PC-3 (cell line): ENCODE results near the gene ERBB2. TPM values are rescaled to one million over a fixed set of nuclear protein-coding genes. Genes with fewer than 3 reads are reported as not detected.

ENCODE experiments used
- ATAC-seq: fragments of 200-7000 bp; cut with Tn5 transposase; 2 replicates; pipeline ENCODE4 v1.9.1; 2020; ENCODE audit warnings: mild to moderate bottlenecking, moderate library complexity
- BruUV-seq: library from RNA; stranded (reverse); fragments of 400-500 nt; replicated peaks from 2 replicates; lab custom pipeline; 2021; lab: Mats Ljungman, UMichigan
- CTCF ChIA-PET: fragments of 300-600 bp; sonication (Branson Sonifier 250); formaldehyde crosslinking; loops from one replicate; lab custom pipeline; 2022; ENCODE audit warnings: antibody characterized with exemption; lab: Charles Lee
- POLR2A ChIA-PET: fragments of 300-600 bp; sonication (Branson Sonifier 250); formaldehyde crosslinking; loops from one replicate; lab custom pipeline; 2022; ENCODE audit warnings: antibody characterized with exemption; ENCODE audit not compliant: unreplicated experiment; lab: Charles Lee
- DNase-seq: peaks from one replicate; pipeline ENCODE4 v3.0.0-alpha.2; 2015
- H2AFZ ChIP-seq: fragments of 300-600 bp; sonication (generic); 2 replicates; pipeline ENCODE4 v1.6.0; 2016; ENCODE audit warnings: antibody characterized with exemption, low read length
- H3F3A ChIP-seq: fragments of 300-600 bp; sonication (generic); one replicate; pipeline ENCODE4 v1.6.0; 2017; ENCODE audit warnings: antibody characterized with exemption, low read length, control low read depth, mild to moderate bottlenecking; ENCODE audit not compliant: unreplicated experiment
- H3K27ac ChIP-seq: fragments of 300-600 bp; sonication (generic); 2 replicates; pipeline ENCODE4 v1.5.1; 2016; ENCODE audit warnings: mild to moderate bottlenecking, low read length
- H3K27me3 ChIP-seq: fragments of 300-600 bp; sonication (generic); 2 replicates; pipeline ENCODE4 v1.6.1; 2016; ENCODE audit warnings: low read length, mixed read lengths
- H3K36me3 ChIP-seq: fragments of 300-600 bp; sonication (generic); 2 replicates; pipeline ENCODE4 v1.6.1; 2016; ENCODE audit warnings: low read depth, mixed run types, low read length, mixed read lengths
- H3K4me1 ChIP-seq: fragments of 300-600 bp; sonication (generic); 2 replicates; pipeline ENCODE4 v1.5.1; 2016; ENCODE audit warnings: low read length; ENCODE audit not compliant: insufficient read depth
- H3K4me2 ChIP-seq: fragments of 300-600 bp; sonication (generic); 2 replicates; pipeline ENCODE4 v1.6.0; 2016; ENCODE audit warnings: low read length
- H3K4me3 ChIP-seq: fragments of 300-600 bp; sonication (generic); 2 replicates; pipeline ENCODE4 v1.5.1; 2016; ENCODE audit warnings: mild to moderate bottlenecking, low read length, mixed read lengths
- H3K79me2 ChIP-seq: fragments of 300-600 bp; sonication (generic); 2 replicates; pipeline ENCODE4 v1.6.1; 2017; ENCODE audit warnings: low read length, mixed read lengths
- H3K9ac ChIP-seq: fragments of 300-600 bp; sonication (generic); 2 replicates; pipeline ENCODE4 v1.6.0; 2016; ENCODE audit warnings: mild to moderate bottlenecking, low read length
- H3K9me2 ChIP-seq: fragments of 300-600 bp; sonication (generic); replicated peaks from 2 replicates; pipeline ENCODE4 v1.6.1; 2016; ENCODE audit warnings: mixed run types, low read length, mixed read lengths
- H3K9me3 ChIP-seq: fragments of 300-600 bp; sonication (generic); 2 replicates; pipeline ENCODE4 v1.6.1; 2016; ENCODE audit warnings: low read length, mixed read lengths
- H4K20me1 ChIP-seq: fragments of 300-600 bp; sonication (generic); 2 replicates; pipeline ENCODE4 v1.6.1; 2016; ENCODE audit warnings: low read length, mixed read lengths
- CTCF ChIP-seq: fragments of 300-600 bp; sonication (generic); conservative IDR thresholded peaks from 2 replicates; pipeline ENCODE4 v1.5.1; 2017; ENCODE audit warnings: antibody characterized with exemption, low read depth, mild to moderate bottlenecking, low read length
- EZH2 ChIP-seq: fragments of 300-600 bp; sonication (generic); IDR thresholded peaks from one replicate; pipeline ENCODE4 v1.6.1; 2017; ENCODE audit warnings: antibody characterized with exemption, mild to moderate bottlenecking, low read length; ENCODE audit not compliant: unreplicated experiment
- EZH2phosphoT487 ChIP-seq: fragments of 300-600 bp; sonication (generic); IDR thresholded peaks from 2 replicates; pipeline ENCODE4 v1.6.1; 2018; ENCODE audit warnings: mild to moderate bottlenecking, antibody characterized with exemption, low read length, borderline replicate concordance
- intact Hi-C: fragments of 100-400 bp; cut with micrococcal nuclease; formaldehyde crosslinking; loops from 2 replicates; pipeline ENCODE4 v1.9.0; 2023
- total RNA-seq: library from RNA; depleted of rRNA; stranded (reverse); fragments of >200 nt; gene quantifications from 2 replicates; pipeline ENCODE4 v1.2.3, GENCODE V29; 2014

The ERBB2 gene
- total RNA-seq, 1 experiment from 2014 or later: 36.2 TPM

GRCh38 chr17:39653662-39654331, 46.1 kb upstream of the ERBB2 start:
- CTCF ChIA-PET: interaction anchor here (0.5 to 1.0 kb wide), 3 partner anchors 12 to 26 kb away, joined by 3 to 5 read pairs (median 3); partner anchors contain the start of gene TCAP
- POLR2A ChIA-PET: interaction anchor here (0.5 kb wide), 1 partner anchor 92 kb away, joined by 4 read pairs; no protein-coding TSS in a partner anchor
- Histone ChIP-seq H3K4me3 (no peak overlapping the region), H3K27ac (no peak overlapping the region), H3K9me2 (no peaks in the 10 kb centered on the region), H3K9ac (no peak overlapping the region), H3K9me3 (no peaks in the 10 kb centered on the region), H3K36me3 (no peaks in the 10 kb centered on the region), H3F3A (no peaks in the 10 kb centered on the region), H3K27me3 (no peaks in the 10 kb centered on the region), H3K79me2 (no peaks in the 10 kb centered on the region), H4K20me1 (no peaks in the 10 kb centered on the region), H2AFZ (no peak overlapping the region), H3K4me1 (no peaks in the 10 kb centered on the region), H3K4me2 (no peak overlapping the region)
- no TSS peak for BruUV-seq
- intact Hi-C loops: no loop called here
- peak; percentile 48 for DNase-seq
- TF ChIP-seq EZH2: no peak
- TF ChIP-seq CTCF: peak; percentile 78
- no peak for ATAC-seq

- no peak overlapping the region for H3K9ac ChIP-seq
- H3K4me2 ChIP-seq: no peak overlapping the region
- no peaks in the 10 kb centered on the region for H3K4me1 ChIP-seq
- H2AFZ ChIP-seq: no peak overlapping the region
- no TSS peak for BruUV-seq
- intact Hi-C loops: no loop called here
- POLR2A ChIA-PET: no interaction called here
- no peaks in the 10 kb centered on the region for H3K9me2 ChIP-seq
- TF ChIP-seq EZH2 (no peak), EZH2phosphoT487 (no peak), CTCF (no peak)
- H3K4me3 ChIP-seq: no peak overlapping the region
- H3K27me3 ChIP-seq: no peaks in the 10 kb centered on the region
- H3K9me3 ChIP-seq: no peaks in the 10 kb centered on the region
- no peak for DNase-seq
- H3K27ac ChIP-seq: no peak overlapping the region
- ATAC-seq: no peak
- no peaks in the 10 kb centered on the region for H3K36me3 ChIP-seq
- CTCF ChIA-PET: no interaction called here
- no peaks in the 10 kb centered on the region for H3F3A ChIP-seq
- no peaks in the 10 kb centered on the region for H3K79me2 ChIP-seq
- H4K20me1 ChIP-seq: no peaks in the 10 kb centered on the region
Observed at GRCh38 chr17:39655105-39655504, 44.8 kb upstream of the ERBB2 start.

GRCh38 chr17:39658346-39658745, 41.5 kb upstream of the ERBB2 start:
- ChIA-PET POLR2A (no interaction called here), CTCF (no interaction called here)
- DNase-seq: no peak
- no peak overlapping the region for H3K9ac ChIP-seq
- H3K4me3 ChIP-seq: no peak overlapping the region
- TF ChIP-seq EZH2 (no peak), EZH2phosphoT487 (no peak), CTCF (no peak)
- ATAC-seq: no peak
- BruUV-seq: no TSS peak
- no peaks in the 10 kb centered on the region for H3F3A ChIP-seq
- H3K27ac ChIP-seq: no peak overlapping the region
- H3K9me2 ChIP-seq: no peaks in the 10 kb centered on the region
- H3K36me3 ChIP-seq: no peaks in the 10 kb centered on the region
- H3K4me2 ChIP-seq: no peak overlapping the region
- no peak overlapping the region for H2AFZ ChIP-seq
- H3K79me2 ChIP-seq: no peaks in the 10 kb centered on the region
- H4K20me1 ChIP-seq: no peaks in the 10 kb centered on the region
- no peaks in the 10 kb centered on the region for H3K9me3 ChIP-seq
- no peaks in the 10 kb centered on the region for H3K27me3 ChIP-seq
- intact Hi-C loops: no loop called here
- H3K4me1 ChIP-seq: no peaks in the 10 kb centered on the region
